ENCODE results near the gene CRLF1. TPM values are rescaled to one million over a fixed set of nuclear protein-coding genes. Genes with fewer than 3 reads are reported as not detected.

The CRLF1 gene
- total and polyA plus RNA-seq, 2 of the 8 experiments (the other 6 are each of a cell fraction or from before 2014, with no cell fraction given), result 7.2 to 10.3 TPM

DNA sequence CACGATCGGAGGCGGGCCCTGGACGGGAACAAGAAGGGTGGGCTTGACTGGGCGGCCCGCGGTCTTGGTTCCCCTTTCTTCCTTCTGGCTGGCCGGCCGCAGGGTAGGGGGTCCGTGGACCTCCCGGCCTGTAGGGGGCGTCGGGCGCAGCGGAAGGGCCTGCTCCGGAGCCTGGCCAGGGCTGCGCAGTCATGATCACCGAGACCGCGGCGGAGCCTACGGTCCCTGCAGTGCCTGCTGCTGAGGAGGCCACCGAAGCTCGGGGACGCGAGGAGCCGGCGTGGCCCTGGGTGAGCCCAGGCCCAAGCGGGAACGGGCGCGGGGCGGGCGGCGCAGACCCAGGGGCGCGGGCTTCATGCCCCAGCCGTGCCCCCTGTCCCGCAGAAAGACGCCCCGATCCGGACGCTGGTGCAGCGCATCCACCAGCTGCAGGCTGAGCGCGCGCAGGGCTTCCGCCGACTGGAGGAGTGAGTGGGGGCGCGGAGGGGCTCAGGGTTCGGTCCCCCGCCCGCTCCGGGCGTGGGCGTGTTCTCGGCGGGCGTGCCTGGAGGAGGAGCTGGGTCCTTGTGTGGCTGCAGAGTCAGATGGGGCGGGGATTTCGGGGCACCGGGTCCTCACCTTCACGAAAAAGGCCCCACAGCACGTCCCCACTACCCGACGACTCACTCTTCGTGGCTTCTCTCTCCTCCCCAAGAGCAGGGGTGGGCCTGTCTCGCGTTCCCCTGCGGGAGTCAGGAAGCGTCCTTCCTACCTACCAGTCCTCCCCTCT is 17.8 kb downstream of the CRLF1 start, which contains the start of gene REX1BD:
Gene REX1BD, plus strand, starts transcription at position 188 of the 769 bp plus-strand sequence. Its CDS starts 4 bp downstream, at position 192.
- peak within 1 kb of the TSS; percentile 91 for H4K91ac ChIP-seq (replicated peaks; ENCODE audit: insufficient read length, low read length)
- H4K20me1 ChIP-seq (replicated peaks in 1 of 2; ENCODE audit: control insufficient read depth in 1 of 2, insufficient read depth in 2 of 2, low read length in 2 of 2), result peaks cover 0 to 3% of the 10 kb centered on the region in 2 experiments
- H4K8ac ChIP-seq (ENCODE audit: extremely low read depth, insufficient read depth, low read length), result peak within 1 kb of the TSS; percentile 86
- DNase-seq (ENCODE audit: low read depth in 1 of 2, low spot score in 2 of 2) (peak in 1 of 2 experiments; percentile 93), FAIRE-seq (no peak)
- no peak within 1 kb of the TSS for H2AK5ac ChIP-seq (ENCODE audit: low read depth, low read length)
- H2BK12ac ChIP-seq (ENCODE audit: low read depth, low read length), result 0 out of 2 replicates have a peak within 1 kb of the TSS, but pooled peaks have one; percentile 60
- H3K36me3 ChIP-seq (ENCODE audit: control insufficient read depth in 2 of 4, insufficient read depth in 4 of 4, low read length in 3 of 4), result no peaks in the 10 kb centered on the region
- peak within 1 kb of the TSS; percentile 86; the same call in 1 of the 2 replicates for H2BK5ac ChIP-seq (ENCODE audit: low read depth, low read length)
- H4K5ac ChIP-seq (ENCODE audit: insufficient read length, low read depth, low read length), result peak within 1 kb of the TSS; percentile 65
- peak within 1 kb of the TSS; percentile 94 for H3K27ac ChIP-seq (ENCODE audit: low read depth, low read length)
- no peaks in the 10 kb centered on the region for H3K79me1 ChIP-seq (ENCODE audit: low read depth, low read length)
- H3K4me2 ChIP-seq (ENCODE audit: insufficient read depth in 1 of 2, low read depth in 2 of 2, low read length in 2 of 2), result peak within 1 kb of the TSS; percentile 75 to 95
- no peak within 1 kb of the TSS for H3K14ac ChIP-seq (ENCODE audit: insufficient read length)
- peak within 1 kb of the TSS; percentile 97 for H3K18ac ChIP-seq (ENCODE audit: extremely low read depth, low read length)
- ChIA-PET POLR2A (ENCODE audit: partially characterized antibody) (interaction anchor here (0.5 to 10.3 kb wide), 34 partner anchors 7 to 1080 kb away, joined by 3 to 112 read pairs (median 4); partner anchors contain the start of genes CRLF1, FKBP8, ISYNA1 and KXD1), CTCF (ENCODE audit: partially characterized antibody) (interaction anchor here (0.6 to 12.5 kb wide), 40 partner anchors 9 to 199 kb away, joined by 3 to 139 read pairs (median 3); partner anchors contain the start of genes FKBP8 and UBA52)
- peak within 1 kb of the TSS; percentile 71 to 89 (median 87) for H3K9ac ChIP-seq (replicated peaks in 1 of 4; ENCODE audit: extremely low read depth in 1 of 4, low read depth in 3 of 4, low read length in 3 of 4)
- peaks cover 2 to 18% (median 12%) of the 10 kb centered on the region in 4 experiments for H3K4me1 ChIP-seq (replicated peaks in 1 of 4; ENCODE audit: control insufficient read depth in 3 of 4, insufficient read depth in 4 of 4, low read length in 3 of 4)
- H2BK20ac ChIP-seq (ENCODE audit: low read length), result no peak within 1 kb of the TSS; the same call in 1 of the 2 replicates
- peak within 1 kb of the TSS; percentile 89 for H2BK15ac ChIP-seq (ENCODE audit: low read length)
- no peak within 1 kb of the TSS for H2BK120ac ChIP-seq (replicated peaks; ENCODE audit: low read depth, low read length)
- peak within 1 kb of the TSS; percentile 40 for H3K4ac ChIP-seq (replicated peaks; ENCODE audit: insufficient read length, low read depth, low read length)
- H2AFZ ChIP-seq (ENCODE audit: low read length), result peak within 1 kb of the TSS; percentile 91; the same call in 1 of the 2 replicates
- H3K23ac ChIP-seq (ENCODE audit: insufficient read length), result no peak within 1 kb of the TSS
- no peaks in the 10 kb centered on the region for H3K9me3 ChIP-seq (ENCODE audit: insufficient read depth in 2 of 2, low read depth in 1 of 2, low read length in 1 of 2)
- WGBS, 2 experiments (ENCODE audit: extremely low coverage in 1 of 2, insufficient coverage in 1 of 2, insufficient read length in 1 of 2, insufficient replicate concordance in 2 of 2, low coverage in 1 of 2, low lambda C conversion rate in 2 of 2, missing lambda C conversion rate in 1 of 2), result 1% methylated on average over 67 of the region's 72 CpGs; no CpG with 5 or more reads in 1 of the 2 experiments
- peaks cover 11% of the 10 kb centered on the region for H3K23me2 ChIP-seq (ENCODE audit: low read depth, low read length)
- peak within 1 kb of the TSS; percentile 78 to 91 (median 84) for H3K4me3 ChIP-seq (ENCODE audit: extremely low read depth in 1 of 4, insufficient read depth in 2 of 4, low read depth in 3 of 4, low read length in 4 of 4)
- no peaks in the 10 kb centered on the region; a peak in 1 of 7 replicates for H3K27me3 ChIP-seq (replicated peaks in 1 of 4; ENCODE audit: control insufficient read depth in 3 of 4, extremely low read depth in 1 of 4, insufficient read depth in 3 of 4, low read length in 3 of 4)
- no peaks in the 10 kb centered on the region for H3K79me2 ChIP-seq (ENCODE audit: control insufficient read depth in 1 of 2, insufficient read depth in 2 of 2, low read length in 2 of 2)
- H3K56ac ChIP-seq (replicated peaks; ENCODE audit: insufficient read length, low read depth, low read length), result peak within 1 kb of the TSS; percentile 84
- TF ChIP-seq SP4 (IDR thresholded peaks at IDR 0.05; ENCODE audit: low read length), result 0 out of 2 replicates have a peak, but pooled peaks have one; percentile 21
- TF ChIP-seq SAP30 (IDR thresholded peaks at IDR 0.05; ENCODE audit: insufficient read depth, insufficient replicate concordance, low read length), result no peak
- TF ChIP-seq RBBP5 (IDR thresholded peaks at IDR 0.05; ENCODE audit: borderline replicate concordance, low read depth, low read length), result peak; percentile 51; the same call in 1 of the 2 replicates
- TF ChIP-seq SP2 (IDR thresholded peaks at IDR 0.05; ENCODE audit: low read length), result peak; percentile 61; the same call in 1 of the 2 replicates
- TF ChIP-seq RAD21 (IDR thresholded peaks at IDR 0.05 in 1 of 2, conservative IDR thresholded peaks at IDR 0.05 in 1 of 2; ENCODE audit: low read depth in 2 of 2, low read length in 2 of 2), result peak; percentile 26 to 45
- TF ChIP-seq CBX5 (IDR thresholded peaks at IDR 0.05; ENCODE audit: low read depth, low read length), result no peak
- TF ChIP-seq TAF7 (optimal IDR thresholded peaks at IDR 0.05; ENCODE audit: borderline replicate concordance, low read depth, low read length), result peak; percentile 81
- TF ChIP-seq EZH2 (IDR thresholded peaks at IDR 0.05; ENCODE audit: low read depth, low read length, severe bottlenecking), result peak; percentile 11
- TF ChIP-seq EGR1 (IDR thresholded peaks at IDR 0.05; ENCODE audit: borderline replicate concordance, low read depth, low read length), result peak; percentile 84; the same call in 1 of the 2 replicates
- peak in 1 of 2 experiments; percentile 77; a peak in 1 of 4 replicates for TF ChIP-seq SIN3A (conservative IDR thresholded peaks at IDR 0.05 in 1 of 2, IDR thresholded peaks at IDR 0.05 in 1 of 2; ENCODE audit: low read depth in 1 of 2, low read length in 2 of 2)

Measured in H1 (cell line).